SK-N-SH (cell line): ENCODE measurements around the gene ZC3HAV1L. TPM values are rescaled to one million over a fixed set of nuclear protein-coding genes. Genes with fewer than 3 reads are reported as not detected.

Experiments
- CTCF ChIA-PET: fragments of 300-600, 350-600 bp; formaldehyde crosslinking; extraction: SDS; loops from one replicate; lab custom pipeline; 2021; lab: Yijun Ruan, JAX
- POLR2A ChIA-PET: fragments of 350-600 bp; sonication (Branson Sonifier 250); formaldehyde crosslinking; extraction: SDS; loops from one replicate; lab custom pipeline; 2020; ENCODE audit warnings: antibody characterized with exemption, inconsistent platforms; lab: Yijun Ruan, JAX
- DNase-seq: peaks from one replicate; pipeline ENCODE4 v3.0.0; 2012
- H2AFZ ChIP-seq: fragments of 200-600 bp; sonication (generic); 2 replicates; pipeline ENCODE4 v1.8.1; 2016; ENCODE audit warnings: antibody characterized with exemption, mild to moderate bottlenecking, low read depth
- H3F3A ChIP-seq: fragments of 200-600 bp; sonication (generic); replicated peaks from 2 replicates; pipeline ENCODE3; 2016; ENCODE audit warnings: antibody characterized with exemption, mild to moderate bottlenecking; ENCODE audit not compliant: insufficient read depth
- H3K27ac ChIP-seq, 2 experiments: fragments of 200-500 bp in 1 of 2; fragments of 200-600 bp in 1 of 2; sonication (Bioruptor generic) in 1 of 2; sonication (generic), shearing (Covaris generic) in 1 of 2; 2 replicates each; pipeline versions ENCODE4 v1.5.1 to v1.6.1; 2014 to 2016; ENCODE audit warnings: low read depth in 2 of 2, inconsistent platforms in 1 of 2, low read length in 1 of 2, mild to moderate bottlenecking in 1 of 2, mixed read lengths in 1 of 2
- H3K27me3 ChIP-seq: fragments of 200-600 bp; sonication (generic), shearing (Covaris generic); 2 replicates; pipeline ENCODE4 v1.6.1; 2016; ENCODE audit warnings: mixed run types; ENCODE audit not compliant: insufficient read depth
- H3K36me3 ChIP-seq, 2 experiments: fragments of 200-500 bp in 1 of 2; fragments of 200-600 bp in 1 of 2; sonication (Bioruptor generic) in 1 of 2; sonication (generic) in 1 of 2; replicated peaks in 1 of 2; 2 replicates each; pipeline versions ENCODE3 to v1.5.1; 2014 to 2016; ENCODE audit warnings: low read length in 1 of 2, mild to moderate bottlenecking in 1 of 2; ENCODE audit not compliant: insufficient read depth in 2 of 2, control insufficient read depth in 1 of 2
- H3K4me1 ChIP-seq, 2 experiments: fragments of 200-500 bp in 1 of 2; fragments of 200-600 bp in 1 of 2; sonication (Bioruptor generic) in 1 of 2; sonication (generic), shearing (Covaris generic) in 1 of 2; 2 replicates each; pipeline versions ENCODE4 v1.5.1 to v1.6.1; 2014 to 2016; ENCODE audit warnings: low read depth in 1 of 2, low read length in 1 of 2, mixed run types in 1 of 2; ENCODE audit not compliant: insufficient read depth in 2 of 2, control insufficient read depth in 1 of 2
- H3K4me2 ChIP-seq: fragments of 200-600 bp; sonication (generic), shearing (Covaris generic); 2 replicates; pipeline ENCODE4 v1.6.1; 2017; ENCODE audit warnings: mixed run types
- H3K4me3 ChIP-seq, 2 experiments: fragments of 200-500 bp in 1 of 2; fragments of 200-600 bp in 1 of 2; sonication (Bioruptor generic) in 1 of 2; sonication (generic), shearing (Covaris generic) in 1 of 2; 2 replicates each; pipeline versions ENCODE4 v1.5.1 to v1.8.1; 2014 to 2016; ENCODE audit warnings: low read depth in 2 of 2, inconsistent platforms in 1 of 2, low read length in 1 of 2, mild to moderate bottlenecking in 1 of 2, mixed read lengths in 1 of 2, moderate library complexity in 1 of 2
- H3K79me2 ChIP-seq: fragments of 200-600 bp; sonication (generic); 2 replicates; pipeline ENCODE4 v1.8.1; 2017; ENCODE audit warnings: mild to moderate bottlenecking; ENCODE audit not compliant: insufficient read depth
- H3K9ac ChIP-seq: fragments of 200-600 bp; sonication (generic); 2 replicates; pipeline ENCODE4 v1.6.1; 2017; ENCODE audit warnings: mixed run types
- H3K9me2 ChIP-seq: fragments of 200-600 bp; sonication (generic); 2 replicates; pipeline ENCODE4 v1.6.1; 2017; ENCODE audit warnings: mixed run types
- H3K9me3 ChIP-seq: fragments of 200-600 bp; sonication (generic); 2 replicates; pipeline ENCODE4 v1.6.1; 2017; ENCODE audit warnings: mixed run types, mild to moderate bottlenecking, moderate library complexity
- H4K20me1 ChIP-seq: fragments of 200-600 bp; sonication (generic); 2 replicates; pipeline ENCODE4 v1.6.1; 2017; ENCODE audit warnings: mild to moderate bottlenecking, mixed run types; ENCODE audit not compliant: insufficient read depth
- FOSL2 ChIP-seq: IDR thresholded peaks from 2 replicates; pipeline ENCODE4 v1.4.0; 2012; ENCODE audit warnings: low read depth, mild to moderate bottlenecking, moderate library complexity, borderline replicate concordance
- FOXJ3 ChIP-seq: sonication (generic); formaldehyde crosslinking; IDR thresholded peaks from 2 replicates; pipeline ENCODE4 v1.5.1; 2020; ENCODE audit warnings: mild to moderate bottlenecking, missing genetic modification reagents
- GATA2 ChIP-seq: sonication (generic); formaldehyde crosslinking; IDR thresholded peaks from 2 replicates; pipeline ENCODE4 v1.5.0; 2020; ENCODE audit warnings: mild to moderate bottlenecking, missing genetic modification reagents
- JUND ChIP-seq: IDR thresholded peaks from 2 replicates; pipeline ENCODE4 v1.4.0; 2012
- MAX ChIP-seq: IDR thresholded peaks from 2 replicates; pipeline ENCODE4 v1.4.0; 2012; ENCODE audit warnings: low read depth
- MEF2A ChIP-seq: IDR thresholded peaks from 2 replicates; pipeline ENCODE4 v1.4.0; 2012; ENCODE audit warnings: low read depth, borderline replicate concordance
- MXI1 ChIP-seq: IDR thresholded peaks from 2 replicates; pipeline ENCODE4 v1.6.1; 2012; ENCODE audit warnings: mild to moderate bottlenecking, low read depth, low read length, improper control_type of control experiment
- RCOR1 ChIP-seq: fragments of 150-350 bp; IDR thresholded peaks from 2 replicates; pipeline ENCODE4 v1.6.1; 2017; ENCODE audit warnings: antibody characterized with exemption, low read length
- RFX5 ChIP-seq: IDR thresholded peaks from 2 replicates; pipeline ENCODE4 v1.6.1; 2012; ENCODE audit warnings: mild to moderate bottlenecking, improper control_type of control experiment, low read length
- SIN3A ChIP-seq: IDR thresholded peaks from 2 replicates; pipeline ENCODE4 v1.6.1; 2012; ENCODE audit warnings: low read depth, mild to moderate bottlenecking, low read length, moderate library complexity, borderline replicate concordance
- TEAD4 ChIP-seq: IDR thresholded peaks from 2 replicates; pipeline ENCODE4 v1.4.0; 2012; ENCODE audit warnings: mild to moderate bottlenecking, borderline replicate concordance; ENCODE audit not compliant: insufficient read depth
- YY1 ChIP-seq: IDR thresholded peaks from 2 replicates; pipeline ENCODE4 v1.4.0; 2012; ENCODE audit warnings: low read depth, mild to moderate bottlenecking
- WGBS: methylation state at CpG from one replicate; pipeline ENCODE4 v1.1.6; 2017; ENCODE audit warnings: low lambda C conversion rate; 5-methylcytosine and 5-hydroxymethylcytosine counted together
- polyA plus RNA-seq, 3 experiments: library from polyadenylated mRNA; depleted of rRNA; stranded (reverse); fragments of >200 nt; gene quantifications; 2 replicates each; pipeline ENCODE4 v1.2.3, GENCODE V29; 2012
- TF ChIP-seq, protein P1 (sequence below): fragments of 200-600 bp; sonication (generic); IDR thresholded peaks from 2 replicates; pipeline ENCODE4 v1.6.1; 2017; ENCODE audit warnings: antibody characterized with exemption, mild to moderate bottlenecking, moderate library complexity
- TF ChIP-seq, protein P2 (sequence below): fragments of 150-350 bp; IDR thresholded peaks from 2 replicates; pipeline ENCODE4 v1.6.1; 2016; ENCODE audit warnings: mild to moderate bottlenecking, low read depth, low read length

ZC3HAV1L gene
- polyA plus RNA-seq, 1 of the 3 experiments (the other 2 are of a cell fraction): 9.7 TPM

GRCh38 chr7:139047970-139048369 is 12.1 kb upstream of the ZC3HAV1L start (continued):
- TF ChIP-seq TEAD4: no peak
- no peak for TF ChIP-seq MXI1
- no peak for TF ChIP-seq SIN3A
- no peak for TF ChIP-seq JUND

DNA sequence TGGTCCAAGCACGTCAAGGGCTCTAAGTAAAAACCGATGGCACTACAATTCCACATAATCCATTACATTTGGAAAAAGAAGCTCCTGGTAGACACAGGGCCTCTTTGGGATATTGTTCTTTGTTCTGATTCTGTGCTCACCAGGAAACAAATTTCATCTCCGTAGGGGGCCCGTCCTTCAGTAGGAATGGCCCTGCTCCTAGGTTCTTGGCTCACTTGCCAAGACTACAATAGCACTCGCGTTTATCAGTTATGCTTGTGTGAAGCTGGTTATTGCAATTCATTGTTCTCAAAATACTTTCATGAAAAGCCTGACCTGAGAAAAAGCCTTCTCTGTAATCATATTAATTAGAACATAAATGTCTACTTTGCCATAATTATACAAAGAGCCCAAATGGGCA is 10.3 kb upstream of the ZC3HAV1L start:
- H3K4me1 ChIP-seq: no peaks in the 10 kb centered on the region
- no peak overlapping the region for H3K4me2 ChIP-seq
- H3K9me2 ChIP-seq: no peaks in the 10 kb centered on the region
- peaks cover 43 to 45% of the 10 kb centered on the region in 2 experiments for H3K36me3 ChIP-seq
- no peaks in the 10 kb centered on the region for H3F3A ChIP-seq
- 94% methylated on average over 6 of the region's 6 CpGs for WGBS
- CTCF ChIA-PET: interaction anchor here (0.6 to 1.5 kb wide), 6 partner anchors 9 to 29 kb away, joined by 3 to 7 read pairs (median 4); partner anchors contain the start of gene ZC3HAV1L
- no peak overlapping the region for H3K9ac ChIP-seq
- no peaks in the 10 kb centered on the region for H3K79me2 ChIP-seq
- no peak overlapping the region for H3K27ac ChIP-seq
- H3K9me3 ChIP-seq: no peaks in the 10 kb centered on the region
- DNase-seq: no peak
- no peaks in the 10 kb centered on the region for H3K27me3 ChIP-seq
- POLR2A ChIA-PET: no interaction called here
- no peak overlapping the region for H2AFZ ChIP-seq
- no peak overlapping the region for H3K4me3 ChIP-seq
- no peaks in the 10 kb centered on the region for H4K20me1 ChIP-seq
- TF ChIP-seq FOXJ3 (CRISPR knock-in tag) (no peak), YY1 (no peak), RFX5 (no peak), RCOR1 (no peak), GATA2 (CRISPR knock-in tag) (no peak), MAX (no peak), MXI1 (no peak), MEF2A (no peak), FOSL2 (no peak)
- TF ChIP-seq, protein P1, sequence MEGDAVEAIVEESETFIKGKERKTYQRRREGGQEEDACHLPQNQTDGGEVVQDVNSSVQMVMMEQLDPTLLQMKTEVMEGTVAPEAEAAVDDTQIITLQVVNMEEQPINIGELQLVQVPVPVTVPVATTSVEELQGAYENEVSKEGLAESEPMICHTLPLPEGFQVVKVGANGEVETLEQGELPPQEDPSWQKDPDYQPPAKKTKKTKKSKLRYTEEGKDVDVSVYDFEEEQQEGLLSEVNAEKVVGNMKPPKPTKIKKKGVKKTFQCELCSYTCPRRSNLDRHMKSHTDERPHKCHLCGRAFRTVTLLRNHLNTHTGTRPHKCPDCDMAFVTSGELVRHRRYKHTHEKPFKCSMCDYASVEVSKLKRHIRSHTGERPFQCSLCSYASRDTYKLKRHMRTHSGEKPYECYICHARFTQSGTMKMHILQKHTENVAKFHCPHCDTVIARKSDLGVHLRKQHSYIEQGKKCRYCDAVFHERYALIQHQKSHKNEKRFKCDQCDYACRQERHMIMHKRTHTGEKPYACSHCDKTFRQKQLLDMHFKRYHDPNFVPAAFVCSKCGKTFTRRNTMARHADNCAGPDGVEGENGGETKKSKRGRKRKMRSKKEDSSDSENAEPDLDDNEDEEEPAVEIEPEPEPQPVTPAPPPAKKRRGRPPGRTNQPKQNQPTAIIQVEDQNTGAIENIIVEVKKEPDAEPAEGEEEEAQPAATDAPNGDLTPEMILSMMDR: no peak
- TF ChIP-seq, protein P2, sequence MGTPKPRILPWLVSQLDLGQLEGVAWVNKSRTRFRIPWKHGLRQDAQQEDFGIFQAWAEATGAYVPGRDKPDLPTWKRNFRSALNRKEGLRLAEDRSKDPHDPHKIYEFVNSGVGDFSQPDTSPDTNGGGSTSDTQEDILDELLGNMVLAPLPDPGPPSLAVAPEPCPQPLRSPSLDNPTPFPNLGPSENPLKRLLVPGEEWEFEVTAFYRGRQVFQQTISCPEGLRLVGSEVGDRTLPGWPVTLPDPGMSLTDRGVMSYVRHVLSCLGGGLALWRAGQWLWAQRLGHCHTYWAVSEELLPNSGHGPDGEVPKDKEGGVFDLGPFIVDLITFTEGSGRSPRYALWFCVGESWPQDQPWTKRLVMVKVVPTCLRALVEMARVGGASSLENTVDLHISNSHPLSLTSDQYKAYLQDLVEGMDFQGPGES: no peak
- TF ChIP-seq, all 33 proteins: peak for 0
